DND-41 (cell line): ENCODE data around the gene LIN7B.

Experiments
- ATAC-seq: fragments of 200-7000 bp; cut with Tn5 transposase; 3 replicates; pipeline ENCODE4 v1.9.1; 2021; ENCODE audit warnings: low read depth; ENCODE audit not compliant: insufficient read depth
- DNase-seq: peaks from one replicate; pipeline ENCODE4 v3.0.0-alpha.2; 2020
- H2AFZ ChIP-seq: 2 replicates; pipeline ENCODE4 v1.6.0; 2012; ENCODE audit warnings: low read depth, low read length
- H3K27ac ChIP-seq: 2 replicates; pipeline ENCODE4 v1.5.1; 2012; ENCODE audit warnings: low read length, inconsistent platforms
- H3K27me3 ChIP-seq: fragments of 200-600 bp; sonication (generic); 2 replicates; pipeline ENCODE4 v1.6.0; 2012; ENCODE audit warnings: low read length, mild to moderate bottlenecking, inconsistent platforms; ENCODE audit not compliant: insufficient read depth, poor library complexity
- H3K36me3 ChIP-seq: 2 replicates; pipeline ENCODE4 v1.5.1; 2012; ENCODE audit warnings: low read length, inconsistent platforms; ENCODE audit not compliant: insufficient read depth
- H3K4me1 ChIP-seq: 2 replicates; pipeline ENCODE4 v1.5.1; 2012; ENCODE audit warnings: mild to moderate bottlenecking, low read length; ENCODE audit not compliant: insufficient read depth
- H3K4me2 ChIP-seq: 2 replicates; pipeline ENCODE4 v1.6.0; 2012; ENCODE audit warnings: mild to moderate bottlenecking, moderate library complexity, low read length, inconsistent platforms; ENCODE audit not compliant: insufficient read depth
- H3K4me3 ChIP-seq, 2 experiments: fragments of 200-600 bp in 1 of 2; shearing (Covaris generic) in 1 of 2; 2 replicates each; pipeline ENCODE4 v1.5.1; 2012 to 2016; ENCODE audit warnings: inconsistent platforms in 2 of 2, low read length in 2 of 2, mild to moderate bottlenecking in 2 of 2, low read depth in 1 of 2, moderate library complexity in 1 of 2
- H3K79me2 ChIP-seq: 2 replicates; pipeline ENCODE4 v1.6.0; 2012; ENCODE audit warnings: low read length, inconsistent platforms; ENCODE audit not compliant: insufficient read depth
- H3K9ac ChIP-seq: 2 replicates; pipeline ENCODE4 v1.6.0; 2012; ENCODE audit warnings: low read depth, mild to moderate bottlenecking, inconsistent platforms, low read length, moderate library complexity
- H3K9me3 ChIP-seq: 2 replicates; pipeline ENCODE4 v1.5.1; 2012; ENCODE audit warnings: low read length, moderate library complexity, mild to moderate bottlenecking, inconsistent platforms; ENCODE audit not compliant: insufficient read depth, severe bottlenecking
- H4K20me1 ChIP-seq: 2 replicates; pipeline ENCODE4 v1.6.0; 2012; ENCODE audit warnings: low read length; ENCODE audit not compliant: insufficient read depth
- CTCF ChIP-seq: IDR thresholded peaks from 2 replicates; pipeline ENCODE4 v1.5.1; 2012; ENCODE audit warnings: borderline replicate concordance, low read length, moderate library complexity, mild to moderate bottlenecking; ENCODE audit not compliant: poor library complexity, severe bottlenecking; ENCODE audit errors: extremely low read depth
- EZH2 ChIP-seq: IDR thresholded peaks from 3 replicates; pipeline ENCODE4 v1.6.1; 2012; ENCODE audit warnings: borderline replicate concordance, low read depth, mild to moderate bottlenecking, moderate library complexity, low read length, inconsistent platforms; ENCODE audit not compliant: severe bottlenecking

LIN7B gene

GRCh38 chr19:49155005-49155819, 41.0 kb downstream of the LIN7B start, which contains the start of gene HRC:
Gene HRC, minus strand, starts transcription at chr19:49155396. Its CDS starts 159 bp downstream, at chr19:49155237.
- no peak within 1 kb of the TSS for H2AFZ ChIP-seq
- H3K4me2 ChIP-seq: no peak within 1 kb of the TSS
- H3K36me3 ChIP-seq: no peaks in the 10 kb centered on the region
- H4K20me1 ChIP-seq: no peaks in the 10 kb centered on the region; the same call in 1 of the 2 replicates
- peaks cover 12% of the 10 kb centered on the region for H3K27me3 ChIP-seq
- ATAC-seq: no peak
- no peak for TF ChIP-seq EZH2
- no peak for TF ChIP-seq CTCF
- H3K79me2 ChIP-seq: no peaks in the 10 kb centered on the region
- H3K4me1 ChIP-seq: peaks cover 12% of the 10 kb centered on the region
- no peak for DNase-seq
- H3K9me3 ChIP-seq: no peaks in the 10 kb centered on the region
- H3K9ac ChIP-seq: no peak within 1 kb of the TSS
- no peak within 1 kb of the TSS for H3K27ac ChIP-seq
- H3K4me3 ChIP-seq: no peak within 1 kb of the TSS

GRCh38 chr19:49155820-49156346, 41.7 kb downstream of the LIN7B start:
- no peak overlapping the region for H3K4me2 ChIP-seq
- DNase-seq (no peak), ATAC-seq (no peak)
- TF ChIP-seq EZH2 (no peak), CTCF (no peak)
- H2AFZ ChIP-seq: no peak overlapping the region
- no peak overlapping the region for H3K4me3 ChIP-seq
- peaks cover 12% of the 10 kb centered on the region for H3K27me3 ChIP-seq
- H3K36me3 ChIP-seq: no peaks in the 10 kb centered on the region
- no peaks in the 10 kb centered on the region for H3K9me3 ChIP-seq
- H4K20me1 ChIP-seq: no peaks in the 10 kb centered on the region; the same call in 1 of the 2 replicates
- no peaks in the 10 kb centered on the region for H3K79me2 ChIP-seq
- H3K9ac ChIP-seq: no peak overlapping the region
- H3K27ac ChIP-seq: no peak overlapping the region
- H3K4me1 ChIP-seq: peaks cover 7% of the 10 kb centered on the region

- Histone ChIP-seq H2AFZ (peak within 1 kb of the TSS; percentile 58), H3K4me2 (peak within 1 kb of the TSS; percentile 56), H4K20me1 (no peaks in the 10 kb centered on the region), H3K27ac (no peak within 1 kb of the TSS), H3K9me3 (no peaks in the 10 kb centered on the region), H3K79me2 (no peaks in the 10 kb centered on the region), H3K4me3 (peak within 1 kb of the TSS in 1 of 2 experiments; percentile 34; a peak in 2 of 4 replicates), H3K9ac (peak within 1 kb of the TSS; percentile 21; the same call in 1 of the 2 replicates), H3K27me3 (peaks cover 12% of the 10 kb centered on the region), H3K4me1 (peaks cover 7% of the 10 kb centered on the region), H3K36me3 (no peaks in the 10 kb centered on the region)
- peak; percentile 66 for DNase-seq
- ATAC-seq: peak; percentile 88
- TF ChIP-seq EZH2 (peak; percentile 33), CTCF (no peak)
These were observed 43.5 kb downstream of the LIN7B start, which contains the start of gene TRPM4 for GRCh38 chr19:49157445-49158224. Gene TRPM4, plus strand, starts transcription at chr19:49157792. Its CDS starts 75 bp downstream, at chr19:49157867.
